Parathyroid adenoma (tissue), 2 donors: ENCODE data around the gene PDRG1.

ENCODE experiments used
- H2AFZ ChIP-seq: fragments of 300-600 bp; sonication (generic); one replicate; pipeline ENCODE4 v1.7.0; 2017; ENCODE audit warnings: antibody characterized with exemption, mild to moderate bottlenecking
- H3K27ac ChIP-seq: fragments of 300-600 bp; sonication (generic); one replicate; pipeline ENCODE4 v1.7.0; 2017
- H3K27me3 ChIP-seq: fragments of 300-600 bp; sonication (generic); one replicate; pipeline ENCODE4 v1.7.0; 2017; ENCODE audit warnings: low read length; ENCODE audit not compliant: control insufficient read depth, insufficient read depth
- H3K36me3 ChIP-seq: fragments of 300-600 bp; sonication (generic); one replicate; pipeline ENCODE4 v1.7.0; 2017; ENCODE audit warnings: low read length; ENCODE audit not compliant: control insufficient read depth, insufficient read depth
- H3K4me1 ChIP-seq: fragments of 300-600 bp; sonication (generic); one replicate; pipeline ENCODE4 v1.7.0; 2017; ENCODE audit warnings: control low read depth
- H3K4me2 ChIP-seq: fragments of 300-600 bp; sonication (generic); one replicate; pipeline ENCODE4 v1.7.0; 2017; ENCODE audit warnings: low read length
- H3K4me3 ChIP-seq: fragments of 300-600 bp; sonication (generic); one replicate; pipeline ENCODE4 v1.7.0; 2017; ENCODE audit warnings: low read depth, low read length
- H3K79me2 ChIP-seq: fragments of 300-600 bp; sonication (generic); one replicate; pipeline ENCODE4 v1.7.0; 2017; ENCODE audit warnings: control low read depth
- H3K9ac ChIP-seq: fragments of 300-600 bp; sonication (generic); one replicate; pipeline ENCODE4 v1.7.0; 2017; ENCODE audit warnings: mild to moderate bottlenecking
- H3K9me3 ChIP-seq: fragments of 300-600 bp; sonication (generic); one replicate; pipeline ENCODE4 v1.7.0; 2017; ENCODE audit warnings: low read length; ENCODE audit not compliant: control insufficient read depth
- CTCF ChIP-seq: fragments of 300-600 bp; sonication (generic); IDR thresholded peaks from one replicate; pipeline ENCODE4 v1.7.0; 2017; ENCODE audit warnings: antibody characterized with exemption, mild to moderate bottlenecking
- donor health status: primary hyperparathyroidism.

PDRG1 gene

GRCh38 chr20:31991339-31991705 is 39.5 kb upstream of the PDRG1 start:
- TF ChIP-seq CTCF, result no peak
- Histone ChIP-seq H3K36me3 (no peaks in the 10 kb centered on the region), H3K27me3 (no peaks in the 10 kb centered on the region), H3K27ac (no peak overlapping the region), H3K9ac (no peak overlapping the region), H3K4me3 (no peak overlapping the region), H3K9me3 (no peaks in the 10 kb centered on the region), H3K79me2 (peaks cover 14% of the 10 kb centered on the region), H3K4me1 (no peaks in the 10 kb centered on the region), H2AFZ (no peak overlapping the region), H3K4me2 (no peak overlapping the region)

- no peak for TF ChIP-seq CTCF
- H2AFZ ChIP-seq, result no peak overlapping the region
Measured at GRCh38 chr20:31990641-31991338, 38.9 kb upstream of the PDRG1 start.

GRCh38 chr20:31989030-31989645 is 37.3 kb upstream of the PDRG1 start:
- H3K4me2 ChIP-seq, result no peak overlapping the region
- no peak overlapping the region for H3K27ac ChIP-seq
- no peaks in the 10 kb centered on the region for H3K9me3 ChIP-seq
- no peaks in the 10 kb centered on the region for H3K36me3 ChIP-seq
- no peak for TF ChIP-seq CTCF
- H3K9ac ChIP-seq, result no peak overlapping the region
- no peak overlapping the region for H2AFZ ChIP-seq
- no peaks in the 10 kb centered on the region for H3K4me1 ChIP-seq
- H3K4me3 ChIP-seq, result no peak overlapping the region
- peaks cover 20% of the 10 kb centered on the region for H3K79me2 ChIP-seq
- no peaks in the 10 kb centered on the region for H3K27me3 ChIP-seq

More at GRCh38 chr20:31990641-31991338, 38.9 kb upstream of the PDRG1 start:
- Histone ChIP-seq H3K27me3 (no peaks in the 10 kb centered on the region), H3K9ac (no peak overlapping the region), H3K36me3 (no peaks in the 10 kb centered on the region), H3K9me3 (no peaks in the 10 kb centered on the region), H3K4me3 (no peak overlapping the region), H3K4me2 (no peak overlapping the region), H3K27ac (no peak overlapping the region), H3K79me2 (peaks cover 14% of the 10 kb centered on the region), H3K4me1 (no peaks in the 10 kb centered on the region)

- no peak overlapping the region for H3K9ac ChIP-seq
- H3K27me3 ChIP-seq, result no peaks in the 10 kb centered on the region
- no peaks in the 10 kb centered on the region for H3K4me1 ChIP-seq
- H3K4me2 ChIP-seq, result no peak overlapping the region
- no peaks in the 10 kb centered on the region for H3K9me3 ChIP-seq
- H3K27ac ChIP-seq, result no peak overlapping the region
- H3K36me3 ChIP-seq, result no peaks in the 10 kb centered on the region
- H2AFZ ChIP-seq, result no peak overlapping the region
- peaks cover 20% of the 10 kb centered on the region for H3K79me2 ChIP-seq
- H3K4me3 ChIP-seq, result no peak overlapping the region
- TF ChIP-seq CTCF, result no peak
Measured at GRCh38 chr20:31988430-31989015, 36.7 kb upstream of the PDRG1 start.
